GM19239 (cell line): Measurements from ENCODE around the gene PRR20B.
"Not testable (repeated sequence)": the region's sequence is repeated elsewhere in the genome, so short reads cannot be mapped to it uniquely, and the experiment has no call there.

Source experiments
- DNase-seq: peaks from one replicate; pipeline ENCODE4 v3.0.0; 2011; ENCODE audit warnings: low spot score; ENCODE audit not compliant: insufficient read length
- FAIRE-seq: peaks from 2 replicates; lab custom pipeline; 2011; peaks lifted over from hg19 to GRCh38; lab: Jason Lieb, UNC

The PRR20B gene

DNA sequence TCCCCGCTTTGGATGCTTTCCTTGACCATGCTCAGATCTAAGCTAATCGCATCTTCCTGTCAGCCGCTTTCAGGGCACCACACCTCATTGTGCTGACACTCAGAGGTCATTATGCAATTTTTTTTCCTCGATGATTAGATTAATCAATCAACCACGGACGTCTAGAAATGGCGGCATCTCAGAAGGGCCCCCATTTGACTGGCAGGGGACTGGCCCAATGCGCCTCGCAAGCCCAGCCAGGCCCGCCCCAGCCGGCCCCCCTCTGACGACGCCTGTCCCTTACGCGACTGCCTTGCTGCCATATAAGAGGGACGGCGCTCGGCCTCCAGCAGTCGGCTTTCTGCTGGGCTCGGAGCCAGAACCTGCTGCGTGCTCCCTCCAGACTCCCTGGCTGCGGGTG lies at the start of gene PRR20B:
Gene PRR20B, plus strand, starts transcription at position 301 of the 400 bp plus-strand sequence. CDS start 387 bp downstream, outside the sequence.
- not testable (repeated sequence) for FAIRE-seq, DNase-seq

GRCh38 chr13:57114945-57115344 lies 32.3 kb upstream of the PRR20B start:
- FAIRE-seq (no peak), DNase-seq (no peak)

DNA sequence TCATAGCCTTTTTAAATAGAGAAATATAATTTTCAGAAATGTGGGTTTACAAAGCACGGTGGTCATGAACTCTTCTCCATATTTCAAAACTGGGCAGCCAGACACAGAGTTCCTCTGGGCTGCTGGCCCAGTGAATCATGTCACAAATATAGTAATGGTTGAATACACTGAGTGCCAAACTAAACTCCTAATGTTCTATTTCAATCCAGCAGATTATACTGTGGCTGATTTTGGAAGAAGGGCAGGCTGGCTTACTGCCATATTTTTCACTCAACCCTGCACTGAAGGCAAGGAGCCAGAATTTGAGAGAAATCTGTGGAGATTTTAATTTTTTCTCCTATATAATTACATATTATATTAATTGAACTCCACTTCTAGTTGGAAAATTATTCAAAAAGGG lies 23.6 kb upstream of the PRR20B start:
- no peak for DNase-seq
- no peak for FAIRE-seq

- DNase-seq, result no peak
Measured at GRCh38 chr13:57128909-57129308, 18.4 kb upstream of the PRR20B start.

DNA sequence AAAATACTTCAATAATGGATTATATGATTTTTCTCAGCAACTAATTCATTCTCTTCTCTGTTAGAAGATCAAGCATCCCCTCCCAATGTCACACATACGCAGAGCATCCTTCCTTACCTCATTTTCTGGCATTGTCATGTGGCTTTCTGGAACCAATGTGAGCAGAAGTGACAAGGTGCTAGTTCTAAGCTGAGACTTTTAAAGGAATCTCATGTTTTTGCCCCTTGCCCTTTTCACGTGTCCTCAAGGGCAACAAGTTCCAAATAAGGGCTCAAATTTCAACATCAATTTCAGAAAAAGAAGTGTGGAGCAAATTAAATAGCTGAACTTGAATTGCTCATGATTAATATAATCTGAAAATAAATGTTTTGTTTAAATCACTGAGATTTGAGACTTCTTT lies 11.2 kb upstream of the PRR20B start:
- FAIRE-seq (no peak), DNase-seq (no peak)

More at GRCh38 chr13:57128909-57129308, 18.4 kb upstream of the PRR20B start:
- FAIRE-seq, result no peak

GRCh38 chr13:57137585-57137984 lies 9.7 kb upstream of the PRR20B start:
- DNase-seq (no peak), FAIRE-seq (no peak)

DNA sequence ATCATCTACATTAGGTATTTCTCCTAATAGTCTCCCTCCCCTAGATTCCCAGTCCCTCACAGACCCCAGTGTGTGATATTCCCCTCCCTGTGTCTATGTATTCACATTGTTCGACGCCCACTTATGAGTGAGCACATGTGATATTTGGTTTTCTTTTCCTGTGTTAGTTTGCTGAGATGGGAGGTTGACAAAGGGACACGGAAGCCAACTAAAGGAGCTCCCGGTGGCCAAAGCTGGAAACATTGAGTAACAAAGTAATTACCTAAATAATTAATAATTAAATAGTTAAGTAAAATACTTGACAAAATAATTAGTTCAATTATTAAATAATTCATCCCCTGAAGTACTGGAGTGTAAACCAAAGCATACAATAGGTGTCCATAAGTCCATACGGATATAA lies 8.3 kb upstream of the PRR20B start:
- no peak for FAIRE-seq
- no peak for DNase-seq

DNA sequence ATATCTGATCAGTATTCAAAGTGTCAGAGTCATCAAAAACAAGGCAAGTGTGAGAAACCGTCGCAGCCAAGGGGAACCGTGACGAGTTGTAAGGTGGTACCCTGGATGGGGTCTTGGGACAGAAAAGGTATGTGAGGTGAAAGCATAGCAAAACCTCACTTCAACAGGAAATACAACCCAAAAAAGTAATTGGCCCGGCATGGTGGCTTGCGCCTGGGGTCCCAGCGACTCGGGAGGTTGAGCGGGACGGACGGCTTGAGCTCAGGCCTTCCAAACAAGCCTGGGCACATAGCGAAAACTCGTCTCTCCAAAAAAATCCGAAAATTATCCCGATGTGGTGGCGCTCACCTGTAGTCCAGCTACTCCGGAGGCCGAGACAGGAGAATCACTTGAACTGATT lies 7.5 kb upstream of the PRR20B start:
- not testable (repeated sequence) for FAIRE-seq, DNase-seq

- FAIRE-seq, DNase-seq: not testable (repeated sequence)
Measured at GRCh38 chr13:57140235-57140968, 6.9 kb upstream of the PRR20B start, which contains the start of gene PRR20A. Gene PRR20A (plus strand): TSS chr13:57140918. CDS start chr13:57141305, 387 bp downstream.

- FAIRE-seq, DNase-seq: not testable (repeated sequence)
Measured at GRCh38 chr13:57148106-57148505, 818 bp downstream of the PRR20B start.

DNA sequence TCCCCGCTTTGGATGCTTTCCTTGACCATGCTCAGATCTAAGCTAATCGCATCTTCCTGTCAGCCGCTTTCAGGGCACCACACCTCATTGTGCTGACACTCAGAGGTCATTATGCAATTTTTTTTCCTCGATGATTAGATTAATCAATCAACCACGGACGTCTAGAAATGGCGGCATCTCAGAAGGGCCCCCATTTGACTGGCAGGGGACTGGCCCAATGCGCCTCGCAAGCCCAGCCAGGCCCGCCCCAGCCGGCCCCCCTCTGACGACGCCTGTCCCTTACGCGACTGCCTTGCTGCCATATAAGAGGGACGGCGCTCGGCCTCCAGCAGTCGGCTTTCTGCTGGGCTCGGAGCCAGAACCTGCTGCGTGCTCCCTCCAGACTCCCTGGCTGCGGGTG lies 6.5 kb downstream of the PRR20B start, which contains the start of gene PRR20C:
Gene PRR20C, plus strand, starts transcription at position 301 of the 400 bp plus-strand sequence. CDS start 387 bp downstream, outside the sequence.
- not testable (repeated sequence) for FAIRE-seq, DNase-seq

- not testable (repeated sequence) for FAIRE-seq, DNase-seq
Measured at GRCh38 chr13:57160332-57160731, 13.0 kb downstream of the PRR20B start, which contains the start of gene PRR20D. Gene PRR20D (plus strand): TSS chr13:57160632. CDS start chr13:57161019, 387 bp downstream.

- not testable (repeated sequence) for DNase-seq, FAIRE-seq
Measured at GRCh38 chr13:57166897-57167296, 19.6 kb downstream of the PRR20B start, which contains the start of gene PRR20E. Gene PRR20E (plus strand): TSS chr13:57167197. CDS start chr13:57167584, 387 bp downstream.

- DNase-seq (no peak), FAIRE-seq (no peak)
Measured at GRCh38 chr13:57191667-57192066, 44.4 kb downstream of the PRR20B start.
